HG02884 (cell line): Measurements from ENCODE around the gene SLC10A7.

ENCODE experiments used
- ATAC-seq: cut with Tn5 transposase; IDR thresholded peaks from one replicate; pipeline ENCODE4 v1.9.1; 2021; ENCODE audit warnings: mild to moderate bottlenecking, moderate library complexity; ENCODE audit not compliant: unreplicated experiment

The SLC10A7 gene

GRCh38 chr4:146222313-146222712, 299.4 kb downstream of the SLC10A7 start:
- ATAC-seq, result no peak

DNA sequence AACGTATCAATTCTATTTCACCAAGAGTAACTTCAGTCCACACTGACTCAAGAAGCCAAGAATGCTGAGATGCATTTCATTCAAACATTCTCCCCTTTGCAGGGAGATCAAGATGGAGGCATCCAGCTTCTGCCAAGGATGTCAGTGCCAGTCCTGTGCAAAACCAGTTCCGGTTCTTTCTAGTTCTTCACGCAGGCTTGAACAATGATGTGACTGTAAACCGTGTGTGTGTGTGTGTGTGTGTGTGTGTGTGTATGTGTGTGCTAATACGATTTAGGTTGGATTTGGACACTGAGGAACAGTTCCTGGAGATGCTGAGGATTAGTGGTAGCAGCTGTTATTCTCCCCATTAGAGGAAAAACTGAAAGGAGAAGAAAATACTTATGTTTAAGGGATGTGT, 307.5 kb downstream of the SLC10A7 start, which contains the start of gene REELD1:
Gene REELD1 (plus strand): TSS at position 301 of the 400 bp plus-strand sequence. CDS start 2,415 bp downstream, outside the sequence.
- ATAC-seq, result no peak

DNA sequence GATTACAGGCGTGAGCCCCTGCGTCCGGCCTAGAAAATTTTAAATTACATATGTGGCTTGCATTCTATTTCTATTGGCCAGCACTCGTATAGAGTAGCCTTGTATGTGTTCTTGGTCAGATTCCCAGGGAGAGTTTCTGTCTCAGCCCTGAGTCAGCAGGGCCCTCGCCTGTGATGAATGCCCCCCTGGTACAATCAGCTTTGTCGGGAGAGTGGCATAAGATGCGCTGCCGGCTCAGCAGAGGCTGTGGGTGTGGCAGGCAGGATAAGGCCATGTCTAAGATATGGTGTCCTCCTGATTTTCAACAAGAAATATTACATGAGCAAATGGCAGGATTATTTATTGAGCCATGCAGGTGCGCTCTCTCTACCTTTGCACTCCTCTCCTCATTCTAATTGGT, 309.0 kb downstream of the SLC10A7 start:
- ATAC-seq, result no peak

DNA sequence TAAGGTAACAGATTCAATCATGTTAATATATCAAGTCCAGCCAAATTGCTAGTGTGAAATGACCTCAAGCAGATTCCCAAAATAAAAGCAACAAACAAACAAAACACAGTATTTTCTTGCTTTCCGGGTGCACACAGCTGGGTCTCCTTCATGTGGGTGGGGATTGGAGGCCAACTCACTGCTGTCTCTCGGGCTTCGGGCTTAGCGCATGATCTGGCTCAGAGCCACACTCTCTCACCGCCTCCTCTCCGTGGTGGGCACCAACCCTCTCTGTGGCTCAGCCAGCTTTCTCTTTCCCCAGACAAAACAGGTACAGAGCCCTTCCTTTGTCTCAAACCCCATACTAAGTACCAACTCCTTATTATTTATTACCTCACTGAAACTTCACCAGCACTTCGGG, 310.3 kb downstream of the SLC10A7 start:
- no peak for ATAC-seq

- ATAC-seq, result no peak
Observed at GRCh38 chr4:146210890-146211289, 310.9 kb downstream of the SLC10A7 start.

- no peak for ATAC-seq
Observed at GRCh38 chr4:146207410-146207809, 314.3 kb downstream of the SLC10A7 start.
